Activated T-helper 2 cell treated with anti-CD3 and anti-CD28 coated beads, Interferon-gamma antibody, Interleukin-2, Interleukin-4, amounts not matched to agents 10 μg/mL and 5 μg/mL and 100 μg/mL, durations not matched to agents 14 hours and 24 hours and 36 hours (primary cell): ENCODE measurements around the gene FAM227B. TPM values are rescaled to one million over a fixed set of nuclear protein-coding genes. Genes with fewer than 3 reads are reported as not detected.
"Not testable (repeated sequence)": the region's sequence is repeated elsewhere in the genome, so short reads cannot be mapped to it uniquely, and the experiment has no call there.

Experiments
- DNase-seq: peaks from one replicate; pipeline ENCODE4 v3.0.0; 2021; ENCODE audit warnings: low spot score
- H3K27ac Mint-ChIP-seq: one replicate; pipeline ENCODE4 v1.8.0; 2021; ENCODE audit warnings: mixed read lengths
- H3K27me3 Mint-ChIP-seq: one replicate; pipeline ENCODE4 v1.8.0; 2021; ENCODE audit warnings: low read depth, mixed read lengths
- H3K36me3 Mint-ChIP-seq: one replicate; pipeline ENCODE4 v1.8.0; 2021; ENCODE audit warnings: low read depth, mixed read lengths
- H3K4me1 Mint-ChIP-seq: one replicate; pipeline ENCODE4 v1.8.0; 2021; ENCODE audit warnings: low read depth, mixed read lengths
- H3K4me3 Mint-ChIP-seq: one replicate; pipeline ENCODE4 v1.8.0; 2021; ENCODE audit warnings: low read depth, mild to moderate bottlenecking, moderate library complexity, mixed read lengths
- H3K9me3 Mint-ChIP-seq: one replicate; pipeline ENCODE4 v1.8.0; 2021; ENCODE audit warnings: mixed read lengths
- intact Hi-C: fragments of 100-400 bp; cut with micrococcal nuclease; formaldehyde crosslinking; loops from one replicate; pipeline ENCODE4 v1.15.1; 2023
- total RNA-seq: library from RNA; stranded (reverse); gene quantifications from 2 replicates; pipeline ENCODE4 v1.2.3, GENCODE V29; 2022

FAM227B gene
- total RNA-seq, 1 donor from 2014 or later: 2.7 TPM

GRCh38 chr15:49521802-49522201 is 98.8 kb downstream of the FAM227B start:
- H3K9me3 Mint-ChIP-seq: peaks cover 14% of the 10 kb centered on the region
- no peak overlapping the region for H3K4me3 Mint-ChIP-seq
- H3K27me3 Mint-ChIP-seq: no peaks in the 10 kb centered on the region
- no peak for DNase-seq
- no peaks in the 10 kb centered on the region for H3K36me3 Mint-ChIP-seq
- intact Hi-C loops: no loop called here
- H3K27ac Mint-ChIP-seq: no peak overlapping the region
- H3K4me1 Mint-ChIP-seq: no peaks in the 10 kb centered on the region

DNA sequence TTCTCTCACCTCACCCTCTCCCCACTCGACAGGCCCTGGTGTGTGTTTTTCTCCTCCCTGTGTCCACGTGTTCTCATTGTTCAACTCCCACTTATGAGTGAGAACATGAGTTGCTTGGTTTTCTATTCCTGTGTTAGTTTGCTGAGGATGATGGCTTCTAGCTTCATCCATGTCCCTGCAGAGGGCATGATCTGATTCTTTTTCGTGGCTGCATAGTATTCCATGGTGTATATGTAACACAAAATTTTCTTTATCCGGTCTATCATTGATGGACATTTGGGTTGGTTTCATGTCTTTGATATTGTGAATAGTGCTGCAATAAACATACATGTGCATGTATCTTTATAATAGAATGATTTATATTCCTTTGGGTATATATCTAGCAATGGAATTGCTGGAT is 107.9 kb downstream of the FAM227B start:
- H3K4me3 Mint-ChIP-seq, H3K36me3 Mint-ChIP-seq, DNase-seq, intact Hi-C loops, H3K27me3 Mint-ChIP-seq, H3K9me3 Mint-ChIP-seq, H3K4me1 Mint-ChIP-seq, H3K27ac Mint-ChIP-seq: not testable (repeated sequence)

DNA sequence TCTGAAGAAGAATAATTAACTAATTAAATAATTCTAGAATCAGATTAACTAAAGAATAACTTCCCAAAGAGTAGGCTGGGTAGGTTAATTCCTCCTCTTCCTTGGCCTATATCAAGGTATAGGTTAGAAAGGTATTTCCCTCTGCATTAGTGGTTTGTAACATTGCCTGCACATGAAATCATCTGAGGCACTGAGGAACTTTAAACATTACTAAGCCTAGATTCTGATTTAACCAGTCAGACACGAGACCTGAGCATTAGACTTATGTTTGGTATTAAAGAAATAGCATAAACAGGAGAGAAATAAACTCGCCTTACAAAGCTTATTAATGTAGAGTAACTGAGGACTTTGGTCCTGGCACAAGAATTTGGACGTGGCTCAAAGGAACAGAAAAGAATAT is 113.4 kb downstream of the FAM227B start:
- Mint-ChIP-seq H3K4me3 (no peak overlapping the region), H3K27ac (no peak overlapping the region), H3K4me1 (no peaks in the 10 kb centered on the region), H3K36me3 (no peaks in the 10 kb centered on the region), H3K9me3 (peaks cover 10% of the 10 kb centered on the region), H3K27me3 (no peaks in the 10 kb centered on the region)
- intact Hi-C loops: no loop called here
- DNase-seq: no peak

DNA sequence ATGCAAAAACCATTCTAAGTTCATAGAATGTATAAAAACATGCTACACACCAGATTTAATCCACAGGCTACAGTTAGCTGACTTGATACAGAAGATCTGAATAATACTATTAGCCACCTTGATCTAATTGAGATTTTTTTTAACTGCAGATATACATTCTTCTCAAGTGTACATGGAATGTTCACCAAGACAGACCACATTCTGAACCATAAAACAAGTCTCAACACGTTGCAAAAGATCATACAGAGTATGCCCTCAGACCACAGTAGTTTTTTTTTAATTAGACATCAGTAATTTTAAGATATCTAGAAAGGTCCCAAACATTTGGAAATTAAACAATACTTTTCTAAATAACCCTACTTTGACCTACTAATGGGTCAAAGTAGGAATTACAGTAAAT is 114.3 kb downstream of the FAM227B start:
- no peaks in the 10 kb centered on the region for H3K36me3 Mint-ChIP-seq
- H3K4me1 Mint-ChIP-seq: no peaks in the 10 kb centered on the region
- intact Hi-C loops: no loop called here
- DNase-seq: no peak
- no peak overlapping the region for H3K27ac Mint-ChIP-seq
- peaks cover 11% of the 10 kb centered on the region for H3K9me3 Mint-ChIP-seq
- no peaks in the 10 kb centered on the region for H3K27me3 Mint-ChIP-seq
- H3K4me3 Mint-ChIP-seq: no peak overlapping the region

DNA sequence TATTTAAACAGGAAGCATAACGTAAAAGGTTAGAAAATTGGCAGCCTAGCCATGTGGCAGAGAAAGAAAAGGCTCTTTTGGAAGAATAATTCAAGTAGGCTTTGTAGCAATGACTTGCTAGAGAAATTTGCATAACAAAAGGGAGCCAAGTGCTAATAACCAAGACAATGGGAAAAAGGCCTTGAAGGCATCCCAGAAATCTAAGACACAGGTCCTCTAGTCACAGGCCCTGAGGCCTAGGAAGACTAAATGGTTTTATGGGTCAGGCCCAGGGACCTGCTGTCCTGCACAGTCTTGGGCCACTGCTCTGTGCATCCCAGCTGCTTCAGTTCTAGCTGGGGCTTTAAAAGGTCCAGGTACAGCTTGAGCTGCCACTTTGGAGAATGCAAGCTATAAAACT is 119.0 kb downstream of the FAM227B start:
- Mint-ChIP-seq H3K27me3 (no peaks in the 10 kb centered on the region), H3K9me3 (peaks cover 17% of the 10 kb centered on the region), H3K4me3 (no peak overlapping the region), H3K27ac (no peak overlapping the region), H3K36me3 (no peaks in the 10 kb centered on the region), H3K4me1 (no peaks in the 10 kb centered on the region)
- DNase-seq: no peak
- intact Hi-C loops: no loop called here

GRCh38 chr15:49495993-49496753 is 124.4 kb downstream of the FAM227B start:
- Mint-ChIP-seq H3K36me3 (no peaks in the 10 kb centered on the region), H3K4me3 (no peak overlapping the region), H3K27me3 (peaks cover 3% of the 10 kb centered on the region), H3K27ac (no peak overlapping the region), H3K4me1 (no peaks in the 10 kb centered on the region), H3K9me3 (peaks cover 5% of the 10 kb centered on the region)
- DNase-seq: no peak
- intact Hi-C loops: no loop called here

- Mint-ChIP-seq H3K27me3 (peaks cover 6% of the 10 kb centered on the region), H3K9me3 (no peaks in the 10 kb centered on the region), H3K4me1 (no peaks in the 10 kb centered on the region), H3K4me3 (no peak overlapping the region), H3K36me3 (no peaks in the 10 kb centered on the region), H3K27ac (no peak overlapping the region)
- DNase-seq: no peak
- intact Hi-C loops: no loop called here
Observed at GRCh38 chr15:49494842-49495241, 125.8 kb downstream of the FAM227B start.

DNA sequence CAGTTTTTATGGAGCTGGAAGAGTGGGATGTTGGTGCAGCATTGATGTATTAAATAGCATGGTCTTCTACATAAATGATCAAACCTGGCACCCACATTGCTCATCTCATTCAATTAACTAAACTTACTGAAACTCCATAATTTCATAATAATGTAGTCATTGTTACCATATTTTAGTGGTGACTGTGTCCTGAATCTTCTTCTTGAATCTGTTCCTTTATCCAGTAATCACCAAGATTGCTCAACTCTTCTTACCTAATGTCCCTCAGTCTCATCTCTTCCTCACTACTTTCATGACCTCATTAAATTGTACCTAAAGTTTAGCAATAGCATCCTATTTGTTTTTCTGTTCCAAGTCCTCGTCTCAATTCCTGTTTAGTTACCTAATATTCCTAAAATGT is 127.8 kb downstream of the FAM227B start:
- no peak overlapping the region for H3K27ac Mint-ChIP-seq
- no peaks in the 10 kb centered on the region for H3K36me3 Mint-ChIP-seq
- no peak for DNase-seq
- intact Hi-C loops: no loop called here
- H3K27me3 Mint-ChIP-seq: peaks cover 6% of the 10 kb centered on the region
- H3K4me1 Mint-ChIP-seq: no peaks in the 10 kb centered on the region
- H3K9me3 Mint-ChIP-seq: no peaks in the 10 kb centered on the region
- no peak overlapping the region for H3K4me3 Mint-ChIP-seq

GRCh38 chr15:49492151-49492550 is 128.5 kb downstream of the FAM227B start:
- H3K36me3 Mint-ChIP-seq: no peaks in the 10 kb centered on the region
- peaks cover 8% of the 10 kb centered on the region for H3K27me3 Mint-ChIP-seq

GRCh38 chr15:49490966-49491365 is 129.7 kb downstream of the FAM227B start:
- intact Hi-C loops: no loop called here
- peaks cover 8% of the 10 kb centered on the region for H3K27me3 Mint-ChIP-seq
- H3K4me3 Mint-ChIP-seq: no peak overlapping the region
- DNase-seq: no peak
- H3K36me3 Mint-ChIP-seq: no peaks in the 10 kb centered on the region
- no peaks in the 10 kb centered on the region for H3K4me1 Mint-ChIP-seq
- no peak overlapping the region for H3K27ac Mint-ChIP-seq
- H3K9me3 Mint-ChIP-seq: no peaks in the 10 kb centered on the region

More at GRCh38 chr15:49492151-49492550, 128.5 kb downstream of the FAM227B start:
- intact Hi-C loops: no loop called here
- H3K9me3 Mint-ChIP-seq: no peaks in the 10 kb centered on the region
- no peaks in the 10 kb centered on the region for H3K4me1 Mint-ChIP-seq
- H3K4me3 Mint-ChIP-seq: no peak overlapping the region
- DNase-seq: no peak
- H3K27ac Mint-ChIP-seq: no peak overlapping the region

DNA sequence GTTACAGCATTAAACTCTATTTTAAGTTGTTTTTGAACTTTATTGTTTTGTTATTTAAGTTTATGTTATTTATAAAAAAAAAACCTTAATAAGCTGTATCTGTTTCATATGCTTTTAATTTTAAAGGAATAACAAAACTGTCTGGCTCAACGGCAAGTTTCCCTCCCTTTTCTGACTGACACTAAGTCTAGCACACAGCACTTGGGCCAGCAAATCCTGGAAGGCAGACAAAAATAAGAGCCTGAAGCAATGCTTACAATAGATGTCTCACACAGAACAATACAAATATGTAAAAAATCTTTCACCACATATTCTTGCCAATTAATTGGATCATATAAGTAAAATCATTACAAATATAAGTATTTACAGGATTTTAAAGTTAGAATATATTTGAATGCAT is 135.2 kb downstream of the FAM227B start:
- H3K9me3 Mint-ChIP-seq, H3K4me3 Mint-ChIP-seq, intact Hi-C loops, H3K4me1 Mint-ChIP-seq, H3K27me3 Mint-ChIP-seq, DNase-seq, H3K27ac Mint-ChIP-seq, H3K36me3 Mint-ChIP-seq: not testable (repeated sequence)

- H3K27ac Mint-ChIP-seq, H3K4me1 Mint-ChIP-seq, H3K4me3 Mint-ChIP-seq, H3K36me3 Mint-ChIP-seq, intact Hi-C loops, DNase-seq, H3K9me3 Mint-ChIP-seq, H3K27me3 Mint-ChIP-seq: not testable (repeated sequence)
Observed at GRCh38 chr15:49478982-49479381, 141.6 kb downstream of the FAM227B start.

DNA sequence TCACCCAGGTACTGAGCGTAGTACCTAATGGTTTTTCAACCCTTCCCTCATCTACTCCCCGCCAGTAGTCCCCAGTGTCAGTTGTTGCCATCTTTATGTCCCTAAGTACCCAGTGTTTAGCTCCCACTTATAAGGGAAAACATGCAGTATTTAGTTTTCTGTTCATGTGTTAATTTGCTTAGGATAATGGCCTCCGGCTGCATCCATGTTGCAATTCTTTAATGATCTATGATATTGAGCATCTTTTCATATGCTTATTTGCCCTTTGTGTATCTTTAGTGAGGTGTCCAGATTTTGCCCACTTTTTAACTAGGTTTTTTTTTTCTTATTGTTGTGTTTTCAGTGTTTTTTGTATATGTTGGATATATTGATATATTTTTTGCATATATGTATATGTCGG is 142.6 kb downstream of the FAM227B start:
- intact Hi-C loops, DNase-seq, H3K27ac Mint-ChIP-seq, H3K4me1 Mint-ChIP-seq, H3K4me3 Mint-ChIP-seq, H3K27me3 Mint-ChIP-seq, H3K36me3 Mint-ChIP-seq, H3K9me3 Mint-ChIP-seq: not testable (repeated sequence)

DNA sequence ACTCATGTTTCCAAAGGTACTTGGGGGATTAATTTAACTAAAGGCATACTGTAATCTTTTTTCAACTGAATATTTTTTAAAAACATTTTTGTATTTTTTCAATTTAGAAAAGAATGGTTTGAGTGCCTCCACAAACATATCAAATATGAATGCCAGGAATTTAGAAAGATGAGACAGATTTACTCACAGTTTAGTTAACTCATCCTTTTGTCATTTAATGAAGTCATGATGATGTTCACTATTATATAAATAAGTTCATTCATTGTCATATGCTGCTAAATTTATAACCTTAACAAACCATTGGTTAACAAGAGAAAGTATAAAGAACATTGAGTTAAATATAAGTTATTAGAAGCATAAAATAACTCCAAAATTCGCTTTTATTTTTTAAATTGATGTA is 147.6 kb downstream of the FAM227B start:
- Mint-ChIP-seq H3K4me3 (no peak overlapping the region), H3K4me1 (peaks cover 6% of the 10 kb centered on the region), H3K27ac (no peak overlapping the region), H3K36me3 (no peaks in the 10 kb centered on the region), H3K9me3 (no peaks in the 10 kb centered on the region), H3K27me3 (no peaks in the 10 kb centered on the region)
- intact Hi-C loops: no loop called here
- no peak for DNase-seq
